ENCODE data around the gene IGF1R.

DNA sequence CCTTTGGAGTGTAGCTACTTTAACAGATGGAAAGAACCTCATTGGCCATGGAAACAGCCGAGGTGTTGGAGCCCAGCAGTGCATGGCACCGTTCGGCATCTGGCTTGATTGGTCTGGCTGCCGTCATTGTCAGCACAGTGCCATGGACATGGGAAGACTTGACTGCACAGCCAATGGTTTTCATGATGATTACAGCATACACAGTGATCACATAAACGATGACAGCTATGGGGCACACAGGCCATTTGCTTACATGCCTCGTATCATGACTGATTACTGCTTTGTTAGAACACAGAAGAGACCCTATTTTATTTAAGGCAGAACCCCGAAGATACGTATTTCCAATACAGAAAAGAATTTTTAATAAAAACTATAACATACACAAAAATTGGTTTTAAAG lies 315.1 kb downstream of the IGF1R start:
- TF ChIP-seq, protein P1, sequence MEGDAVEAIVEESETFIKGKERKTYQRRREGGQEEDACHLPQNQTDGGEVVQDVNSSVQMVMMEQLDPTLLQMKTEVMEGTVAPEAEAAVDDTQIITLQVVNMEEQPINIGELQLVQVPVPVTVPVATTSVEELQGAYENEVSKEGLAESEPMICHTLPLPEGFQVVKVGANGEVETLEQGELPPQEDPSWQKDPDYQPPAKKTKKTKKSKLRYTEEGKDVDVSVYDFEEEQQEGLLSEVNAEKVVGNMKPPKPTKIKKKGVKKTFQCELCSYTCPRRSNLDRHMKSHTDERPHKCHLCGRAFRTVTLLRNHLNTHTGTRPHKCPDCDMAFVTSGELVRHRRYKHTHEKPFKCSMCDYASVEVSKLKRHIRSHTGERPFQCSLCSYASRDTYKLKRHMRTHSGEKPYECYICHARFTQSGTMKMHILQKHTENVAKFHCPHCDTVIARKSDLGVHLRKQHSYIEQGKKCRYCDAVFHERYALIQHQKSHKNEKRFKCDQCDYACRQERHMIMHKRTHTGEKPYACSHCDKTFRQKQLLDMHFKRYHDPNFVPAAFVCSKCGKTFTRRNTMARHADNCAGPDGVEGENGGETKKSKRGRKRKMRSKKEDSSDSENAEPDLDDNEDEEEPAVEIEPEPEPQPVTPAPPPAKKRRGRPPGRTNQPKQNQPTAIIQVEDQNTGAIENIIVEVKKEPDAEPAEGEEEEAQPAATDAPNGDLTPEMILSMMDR (IDR thresholded peaks at IDR 0.05; ENCODE audit: borderline replicate concordance, extremely low read depth, low read length, poor library complexity, severe bottlenecking), result no peak
- TF ChIP-seq EZH2 (IDR thresholded peaks at IDR 0.05; ENCODE audit: borderline replicate concordance, low read depth, low read length, severe bottlenecking), result no peak

Measured in DND-41 (cell line).